Cardiac muscle cell (in vitro differentiated cells and primary cell): Measurements from ENCODE around the gene TMOD1. TPM values are rescaled to one million over a fixed set of nuclear protein-coding genes. Genes with fewer than 3 reads are reported as not detected.

Experiments used
- DNase-seq, 2 donors: peaks; one replicate each; pipeline versions ENCODE4 v3.0.0 to v3.0.0-alpha.2; 2010 to 2017; ENCODE audit warnings: low read depth in 1 of 2, low spot score in 1 of 2
- H3K27ac ChIP-seq: fragments of 200-600 bp; sonication (generic); 2 replicates; pipeline ENCODE4 v1.5.1; 2016
- H3K27me3 ChIP-seq: fragments of 200-600 bp; sonication (generic); 2 replicates; pipeline ENCODE4 v1.6.0; 2016; ENCODE audit warnings: control low read depth
- H3K36me3 ChIP-seq: fragments of 200-600 bp; sonication (generic); 2 replicates; pipeline ENCODE4 v1.5.1; 2016; ENCODE audit warnings: control low read depth
- H3K4me1 ChIP-seq: fragments of 200-600 bp; sonication (generic); 2 replicates; pipeline ENCODE4 v1.8.1; 2017; ENCODE audit warnings: low read depth, mild to moderate bottlenecking, mixed run types
- H3K4me3 ChIP-seq: fragments of 200-600 bp; sonication (generic); 2 replicates; pipeline ENCODE4 v1.5.1; 2016; ENCODE audit warnings: mild to moderate bottlenecking
- H3K9me3 ChIP-seq: fragments of 200-600 bp; sonication (generic); 2 replicates; pipeline ENCODE4 v1.5.1; 2017; ENCODE audit warnings: low read depth, mild to moderate bottlenecking, control low read depth
- polyA plus RNA-seq: library from polyadenylated mRNA; unstranded; fragments of >200 nt; fragmentation: Nextera tagmentation; extraction: Ambion mirVana; gene quantifications from 2 replicates; pipeline ENCODE4 v1.2.1, GENCODE V29; 2016
- total RNA-seq: library from RNA; depleted of rRNA; stranded (reverse); fragments of >200 nt; gene quantifications from 2 replicates; pipeline ENCODE4 v1.2.3, GENCODE V29; 2016
- TF ChIP-seq, protein P1 (sequence below): IDR thresholded peaks from 2 replicates; pipeline ENCODE4 v1.5.1; 2012; ENCODE audit warnings: low read depth, mild to moderate bottlenecking, low read length

TMOD1 gene
- total and polyA plus RNA-seq, 2 experiments from 2014 or later: 75.7 to 168 TPM

DNA sequence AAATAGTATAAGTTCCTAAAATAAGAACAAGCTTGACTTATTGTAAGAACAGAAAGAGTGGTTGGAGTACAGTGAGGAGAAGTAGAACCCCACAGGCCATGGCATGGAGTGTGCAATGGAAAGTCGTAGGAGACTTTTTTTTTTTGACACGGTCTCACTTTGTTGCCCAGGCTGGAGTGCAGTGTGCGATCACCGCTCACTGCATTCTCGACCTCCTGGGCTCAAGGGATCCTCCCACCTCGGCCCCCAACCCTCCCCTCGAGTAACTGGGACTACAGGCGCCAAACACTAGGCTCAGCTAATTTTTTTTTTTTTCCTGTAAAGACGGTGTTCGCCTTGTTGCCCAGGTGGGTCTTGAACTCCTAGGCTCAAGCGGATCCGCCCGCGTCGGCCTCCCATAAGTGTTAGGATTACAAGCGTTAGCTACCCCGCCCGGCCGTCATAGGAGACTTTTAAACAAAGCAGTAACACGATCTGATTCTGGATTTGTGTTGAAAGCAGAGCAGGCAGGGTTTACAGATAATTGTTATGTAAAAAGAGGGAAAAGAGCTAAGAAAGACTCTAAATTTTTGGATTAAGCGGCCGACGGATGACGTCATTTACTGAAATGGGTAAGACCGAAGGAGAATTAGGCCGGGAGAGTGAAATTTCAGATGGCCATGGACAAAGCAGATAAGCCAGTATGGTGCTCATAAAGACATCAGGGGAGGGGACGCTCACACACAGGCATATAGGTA is 130.9 kb downstream of the TMOD1 start:
- TF ChIP-seq, protein P1, sequence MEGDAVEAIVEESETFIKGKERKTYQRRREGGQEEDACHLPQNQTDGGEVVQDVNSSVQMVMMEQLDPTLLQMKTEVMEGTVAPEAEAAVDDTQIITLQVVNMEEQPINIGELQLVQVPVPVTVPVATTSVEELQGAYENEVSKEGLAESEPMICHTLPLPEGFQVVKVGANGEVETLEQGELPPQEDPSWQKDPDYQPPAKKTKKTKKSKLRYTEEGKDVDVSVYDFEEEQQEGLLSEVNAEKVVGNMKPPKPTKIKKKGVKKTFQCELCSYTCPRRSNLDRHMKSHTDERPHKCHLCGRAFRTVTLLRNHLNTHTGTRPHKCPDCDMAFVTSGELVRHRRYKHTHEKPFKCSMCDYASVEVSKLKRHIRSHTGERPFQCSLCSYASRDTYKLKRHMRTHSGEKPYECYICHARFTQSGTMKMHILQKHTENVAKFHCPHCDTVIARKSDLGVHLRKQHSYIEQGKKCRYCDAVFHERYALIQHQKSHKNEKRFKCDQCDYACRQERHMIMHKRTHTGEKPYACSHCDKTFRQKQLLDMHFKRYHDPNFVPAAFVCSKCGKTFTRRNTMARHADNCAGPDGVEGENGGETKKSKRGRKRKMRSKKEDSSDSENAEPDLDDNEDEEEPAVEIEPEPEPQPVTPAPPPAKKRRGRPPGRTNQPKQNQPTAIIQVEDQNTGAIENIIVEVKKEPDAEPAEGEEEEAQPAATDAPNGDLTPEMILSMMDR: no peak
- H3K4me1 ChIP-seq: peaks cover 48% of the 10 kb centered on the region
- DNase-seq: peak; percentile 82 to 86
- no peaks in the 10 kb centered on the region for H3K9me3 ChIP-seq
- peak overlapping the region; percentile 87 for H3K4me3 ChIP-seq
- peak overlapping the region; percentile 99 for H3K27ac ChIP-seq
- no peaks in the 10 kb centered on the region for H3K36me3 ChIP-seq
- no peaks in the 10 kb centered on the region for H3K27me3 ChIP-seq

DNA sequence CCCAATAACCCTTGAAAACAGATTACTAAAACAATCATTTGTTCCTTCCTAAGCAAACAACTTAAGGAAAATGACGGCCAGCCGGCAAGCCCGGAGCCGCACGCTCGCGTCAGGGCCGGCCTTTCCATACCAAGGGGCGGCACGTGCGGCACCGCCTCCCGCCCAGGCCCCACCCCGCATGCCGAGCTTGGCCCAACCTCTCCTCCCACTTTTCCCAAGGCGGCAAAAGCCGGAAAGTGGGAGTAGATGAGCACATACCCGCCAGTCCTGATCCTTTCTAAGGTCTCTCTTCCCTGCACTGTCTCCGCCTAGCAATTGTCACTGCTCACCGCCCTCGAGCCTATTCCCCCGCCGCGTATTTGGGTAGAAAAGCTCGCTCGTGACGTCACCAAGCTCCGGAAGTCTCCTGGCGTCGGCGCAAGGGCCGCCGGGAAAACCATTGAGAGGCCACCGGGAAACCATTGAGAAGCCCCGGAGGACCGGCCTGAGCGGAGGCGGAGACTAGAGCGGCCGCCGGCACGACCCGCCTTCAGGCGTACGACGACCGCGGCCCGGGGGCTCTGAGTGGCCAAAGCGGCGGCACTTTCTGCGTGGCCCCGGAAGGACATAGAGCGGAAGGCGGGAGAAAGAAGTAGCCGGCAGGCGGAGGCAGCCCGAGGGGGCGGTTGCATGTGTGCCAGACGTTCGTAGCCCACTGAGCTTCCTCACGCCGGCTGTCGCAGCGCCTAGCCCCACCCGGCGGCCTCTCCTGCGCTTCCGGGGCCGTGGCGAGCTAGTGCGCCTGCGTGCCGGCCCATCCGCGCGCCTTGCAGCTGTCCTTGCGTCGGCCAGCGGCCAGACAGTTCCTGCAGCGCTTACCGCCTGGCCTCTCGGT is 131.8 kb downstream of the TMOD1 start, which contains the start of the genes NCBP1 and TSTD2:
TSS of gene NCBP1 (plus strand) at position 837 of the 874 bp plus-strand sequence. CDS start 61 bp downstream, outside the sequence.
TSS of gene TSTD2 (minus strand) at position 384 of the 874 bp plus-strand sequence. CDS start 5,806 bp downstream, outside the sequence.
- Histone ChIP-seq H3K27ac (peak within 1 kb of the TSS; percentile 99), H3K9me3 (no peaks in the 10 kb centered on the region), H3K27me3 (no peaks in the 10 kb centered on the region), H3K4me3 (peak within 1 kb of the TSS; percentile 87), H3K4me1 (peaks cover 40% of the 10 kb centered on the region), H3K36me3 (no peaks in the 10 kb centered on the region)
- TF ChIP-seq, protein P1: no peak
- DNase-seq: peak; percentile 99

DNA sequence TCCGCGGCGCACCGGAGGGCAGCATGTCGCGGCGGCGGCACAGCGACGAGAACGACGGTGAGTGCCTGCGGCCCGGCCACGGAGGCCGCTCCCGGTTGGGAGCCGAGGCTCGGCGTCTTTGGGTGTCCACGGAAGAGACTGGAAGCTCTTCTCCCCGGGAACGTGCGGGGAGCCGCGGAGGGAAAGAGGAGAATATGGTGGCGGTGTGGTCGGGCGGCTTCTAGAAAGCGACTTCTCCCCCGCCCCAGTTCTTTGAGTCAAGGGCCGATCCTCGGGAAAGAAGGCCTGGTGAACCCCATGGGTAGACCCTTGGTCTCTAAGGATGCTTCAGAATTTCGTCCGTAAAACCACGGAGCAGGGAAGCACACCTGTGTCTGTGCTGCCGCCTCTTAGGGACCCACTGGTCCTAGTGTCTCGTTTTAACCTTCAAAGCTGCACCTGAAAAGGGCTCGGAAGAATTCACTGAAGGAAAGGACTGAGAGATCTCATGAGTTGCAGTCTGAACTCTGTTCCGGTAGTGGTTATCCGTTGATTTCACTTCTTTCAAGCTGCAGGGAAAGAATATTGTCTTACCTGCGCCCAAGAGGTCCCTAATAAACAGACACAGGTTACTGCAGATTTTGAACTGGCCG is 132.5 kb downstream of the TMOD1 start:
- peak overlapping the region; percentile 87 for H3K4me3 ChIP-seq
- TF ChIP-seq, protein P1: no peak
- H3K27ac ChIP-seq: peak overlapping the region; percentile 99
- no peaks in the 10 kb centered on the region for H3K9me3 ChIP-seq
- no peaks in the 10 kb centered on the region for H3K27me3 ChIP-seq
- peaks cover 32% of the 10 kb centered on the region for H3K4me1 ChIP-seq
- H3K36me3 ChIP-seq: no peaks in the 10 kb centered on the region
- DNase-seq: no peak

DNA sequence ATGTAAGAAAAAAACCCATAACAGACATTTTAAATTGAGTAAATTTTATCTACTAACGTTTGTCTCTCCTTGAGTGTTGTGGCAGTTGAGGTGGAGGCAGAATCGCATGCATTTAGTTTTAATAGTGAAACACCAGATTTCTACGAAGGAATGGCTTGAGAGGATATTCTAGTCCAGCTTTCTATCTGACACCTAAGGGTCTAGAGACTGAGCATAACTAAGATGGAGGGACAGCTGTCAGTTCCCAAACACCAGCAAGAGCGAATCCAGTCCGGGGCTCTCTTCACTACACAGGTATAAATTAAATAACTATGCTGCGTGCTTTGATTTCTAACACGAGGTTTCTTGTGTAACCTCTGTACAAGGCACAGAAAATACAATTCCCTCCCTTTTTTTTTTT is 133.6 kb downstream of the TMOD1 start:
- Histone ChIP-seq H3K36me3 (no peaks in the 10 kb centered on the region), H3K27ac (peak overlapping the region; percentile 99), H3K4me1 (peaks cover 29% of the 10 kb centered on the region), H3K9me3 (no peaks in the 10 kb centered on the region), H3K27me3 (no peaks in the 10 kb centered on the region), H3K4me3 (no peak overlapping the region)
- DNase-seq: no peak
- TF ChIP-seq, protein P1: no peak

DNA sequence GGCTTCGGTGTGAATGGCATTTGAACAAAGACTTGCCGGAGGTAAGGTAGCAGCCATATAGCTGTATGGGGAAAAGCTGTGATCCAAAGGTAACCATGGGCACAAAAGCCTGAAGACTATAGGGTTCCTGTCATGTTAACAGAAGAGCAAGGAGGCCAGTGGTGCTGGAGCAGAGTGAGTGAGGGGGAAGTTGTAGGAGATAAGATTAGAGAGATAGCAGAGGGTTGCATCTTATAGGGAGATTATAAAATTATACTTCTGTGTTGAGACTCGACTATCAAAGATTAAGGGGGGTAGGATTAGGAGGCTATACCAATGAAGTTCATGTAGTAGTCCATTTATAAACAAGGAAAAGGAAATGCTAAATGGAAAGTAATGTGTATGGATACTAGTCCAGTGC is 135.4 kb downstream of the TMOD1 start:
- Histone ChIP-seq H3K4me3 (no peak overlapping the region), H3K36me3 (peaks cover 4% of the 10 kb centered on the region), H3K9me3 (no peaks in the 10 kb centered on the region), H3K27ac (no peak overlapping the region), H3K4me1 (peaks cover 26% of the 10 kb centered on the region), H3K27me3 (no peaks in the 10 kb centered on the region)
- no peak for DNase-seq
- TF ChIP-seq, protein P1: no peak
